ENCODE results near the gene RPS6KL1. TPM values are rescaled to one million over a fixed set of nuclear protein-coding genes. Genes with fewer than 3 reads are reported as not detected.
A peak's percentile ranks its signal among the peaks of the same experiment; 100 is the strongest.

Gene RPS6KL1
- total RNA-seq, 1 experiment from 2014 or later, result 18.8 TPM

GRCh38 chr14:74949859-74950573 lies 27.0 kb upstream of the RPS6KL1 start:
- Mint-ChIP-seq H3K27ac (peak overlapping the region in 2 of 3 experiments; percentile 31 to 79; a peak in 3 of 7 replicates), H3K4me1 (peaks cover 6 to 13% of the 10 kb centered on the region in 2 experiments), H3K36me3 (ENCODE audit: insufficient read depth in 1 of 3, low read depth in 3 of 3) (no peaks in the 10 kb centered on the region), H3K9me3 (no peaks in the 10 kb centered on the region), H3K27me3 (ENCODE audit: low read depth) (0 out of 2 replicates have a peak, but pooled peaks cover 3% of the 10 kb centered on the region), H3K4me3 (no peak overlapping the region)
- no peaks in the 10 kb centered on the region for H3K9me3 ChIP-seq (ENCODE audit: control insufficient read depth, low read depth, low read length)
- H2BK20ac ChIP-seq (ENCODE audit: low read depth, low read length, poor library complexity, severe bottlenecking), result no peak overlapping the region
- H4K91ac ChIP-seq (ENCODE audit: insufficient read length, low read depth, low read length), result no peak overlapping the region
- H2BK12ac ChIP-seq (ENCODE audit: insufficient read length, low read depth, low read length), result no peak overlapping the region
- H4K5ac ChIP-seq (ENCODE audit: insufficient read length, low read depth, low read length), result no peak overlapping the region
- H2AFZ ChIP-seq (ENCODE audit: low read length), result no peak overlapping the region
- peaks cover 5% of the 10 kb centered on the region for H4K20me1 ChIP-seq (ENCODE audit: control insufficient read depth, insufficient read depth, insufficient read length)
- H3K18ac ChIP-seq (ENCODE audit: insufficient read length, low read depth, low read length), result no peak overlapping the region
- no peak for TF ChIP-seq CTCF (conservative IDR thresholded peaks at IDR 0.05)
- no peak overlapping the region for H3K27ac ChIP-seq (ENCODE audit: insufficient read length, low read depth, low read length)
- no peak overlapping the region for H2AK5ac ChIP-seq (ENCODE audit: insufficient read length, low read length)
- H3K79me1 ChIP-seq (ENCODE audit: insufficient read depth, low read depth, low read length, poor library complexity, severe bottlenecking), result no peaks in the 10 kb centered on the region
- H3K4ac ChIP-seq (ENCODE audit: low read depth, low read length), result no peak overlapping the region
- H3K79me2 ChIP-seq (ENCODE audit: insufficient read depth, low read length), result no peaks in the 10 kb centered on the region
- H3K23me2 ChIP-seq (ENCODE audit: insufficient read length, low read depth, low read length, poor library complexity, severe bottlenecking), result no peaks in the 10 kb centered on the region
- no peaks in the 10 kb centered on the region for H3K4me1 ChIP-seq (ENCODE audit: insufficient read depth, low read length)
- H3T11ph ChIP-seq (ENCODE audit: low read length), result no peak overlapping the region
- no peak overlapping the region for H2BK120ac ChIP-seq (ENCODE audit: low read depth, low read length, poor library complexity, severe bottlenecking)
- no peak overlapping the region for H2BK15ac ChIP-seq (ENCODE audit: low read depth, low read length)
- H4K8ac ChIP-seq (replicated peaks; ENCODE audit: insufficient read length, low read depth, low read length), result no peak overlapping the region
- H3K27me3 ChIP-seq (ENCODE audit: insufficient read depth, low read length), result no peaks in the 10 kb centered on the region
- DNase-seq, result no peak
- no CpG with 5 or more reads among the region's 17 CpGs for WGBS (ENCODE audit: extremely low coverage, insufficient read length, low lambda C conversion rate)
- H3K56ac ChIP-seq (ENCODE audit: insufficient read length, low read depth, low read length), result no peak overlapping the region
- no peak overlapping the region for H2BK5ac ChIP-seq (ENCODE audit: insufficient read length, low read length)
- no peak overlapping the region; the same call in 1 of the 2 replicates for H3K14ac ChIP-seq (ENCODE audit: insufficient read depth, low read length)
- no peak overlapping the region for H3K9ac ChIP-seq (ENCODE audit: extremely low read depth, insufficient read length, low read length)
- H3K4me2 ChIP-seq (ENCODE audit: insufficient read depth, insufficient read length, low read length), result no peak overlapping the region
- H3K23ac ChIP-seq (ENCODE audit: insufficient read length, low read depth, low read length), result no peak overlapping the region
